K562 treated with DMSO at 1 percent for 12 hours (cell line): Measurements from ENCODE around the gene RSAD2. TPM values are rescaled to one million over a fixed set of nuclear protein-coding genes. Genes with fewer than 3 reads are reported as not detected.

Experiments
- total RNA-seq: library from RNA; unstranded; fragments of 300-600 nt; gene quantifications from 2 replicates; pipeline ENCODE4 v1.2.3, GENCODE V29; 2022; ENCODE audit not compliant: insufficient read depth

RSAD2 gene, protein sequence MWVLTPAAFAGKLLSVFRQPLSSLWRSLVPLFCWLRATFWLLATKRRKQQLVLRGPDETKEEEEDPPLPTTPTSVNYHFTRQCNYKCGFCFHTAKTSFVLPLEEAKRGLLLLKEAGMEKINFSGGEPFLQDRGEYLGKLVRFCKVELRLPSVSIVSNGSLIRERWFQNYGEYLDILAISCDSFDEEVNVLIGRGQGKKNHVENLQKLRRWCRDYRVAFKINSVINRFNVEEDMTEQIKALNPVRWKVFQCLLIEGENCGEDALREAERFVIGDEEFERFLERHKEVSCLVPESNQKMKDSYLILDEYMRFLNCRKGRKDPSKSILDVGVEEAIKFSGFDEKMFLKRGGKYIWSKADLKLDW
- 0.22 and 4.6 TPM in 2 replicates for total RNA-seq

DNA sequence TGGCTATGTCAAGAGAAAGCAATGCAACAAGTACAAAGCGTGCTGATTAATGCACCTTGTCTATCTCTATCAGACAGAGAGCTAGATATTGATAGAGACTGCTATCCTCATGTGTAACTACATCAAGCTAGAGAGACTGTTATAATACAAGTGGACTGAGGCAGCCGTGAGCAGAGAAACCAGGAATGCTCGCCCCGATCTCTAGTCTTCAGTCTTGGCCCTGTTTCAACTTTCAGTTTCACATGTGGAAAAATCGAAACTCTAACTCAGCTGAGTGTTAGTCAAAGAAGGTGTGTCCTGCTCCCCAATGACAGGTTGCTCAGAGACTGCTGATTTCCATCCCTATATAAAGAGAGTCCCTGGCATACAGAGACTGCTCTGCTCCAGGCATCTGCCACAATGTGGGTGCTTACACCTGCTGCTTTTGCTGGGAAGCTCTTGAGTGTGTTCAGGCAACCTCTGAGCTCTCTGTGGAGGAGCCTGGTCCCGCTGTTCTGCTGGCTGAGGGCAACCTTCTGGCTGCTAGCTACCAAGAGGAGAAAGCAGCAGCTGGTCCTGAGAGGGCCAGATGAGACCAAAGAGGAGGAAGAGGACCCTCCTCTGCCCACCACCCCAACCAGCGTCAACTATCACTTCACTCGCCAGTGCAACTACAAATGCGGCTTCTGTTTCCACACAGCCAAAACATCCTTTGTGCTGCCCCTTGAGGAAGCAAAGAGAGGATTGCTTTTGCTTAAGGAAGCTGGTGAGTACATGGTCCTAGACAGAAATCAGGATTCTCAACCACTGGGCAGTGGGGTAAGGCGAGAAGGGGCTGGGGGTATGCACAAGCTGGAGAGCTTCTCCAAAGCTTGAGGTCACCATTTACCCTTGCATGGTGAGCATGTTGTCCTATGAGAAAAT lies at the start of gene RSAD2:
Gene RSAD2 (plus strand): TSS at position 376 of the 903 bp plus-strand sequence. CDS start 24 bp downstream, at position 400.

DNA sequence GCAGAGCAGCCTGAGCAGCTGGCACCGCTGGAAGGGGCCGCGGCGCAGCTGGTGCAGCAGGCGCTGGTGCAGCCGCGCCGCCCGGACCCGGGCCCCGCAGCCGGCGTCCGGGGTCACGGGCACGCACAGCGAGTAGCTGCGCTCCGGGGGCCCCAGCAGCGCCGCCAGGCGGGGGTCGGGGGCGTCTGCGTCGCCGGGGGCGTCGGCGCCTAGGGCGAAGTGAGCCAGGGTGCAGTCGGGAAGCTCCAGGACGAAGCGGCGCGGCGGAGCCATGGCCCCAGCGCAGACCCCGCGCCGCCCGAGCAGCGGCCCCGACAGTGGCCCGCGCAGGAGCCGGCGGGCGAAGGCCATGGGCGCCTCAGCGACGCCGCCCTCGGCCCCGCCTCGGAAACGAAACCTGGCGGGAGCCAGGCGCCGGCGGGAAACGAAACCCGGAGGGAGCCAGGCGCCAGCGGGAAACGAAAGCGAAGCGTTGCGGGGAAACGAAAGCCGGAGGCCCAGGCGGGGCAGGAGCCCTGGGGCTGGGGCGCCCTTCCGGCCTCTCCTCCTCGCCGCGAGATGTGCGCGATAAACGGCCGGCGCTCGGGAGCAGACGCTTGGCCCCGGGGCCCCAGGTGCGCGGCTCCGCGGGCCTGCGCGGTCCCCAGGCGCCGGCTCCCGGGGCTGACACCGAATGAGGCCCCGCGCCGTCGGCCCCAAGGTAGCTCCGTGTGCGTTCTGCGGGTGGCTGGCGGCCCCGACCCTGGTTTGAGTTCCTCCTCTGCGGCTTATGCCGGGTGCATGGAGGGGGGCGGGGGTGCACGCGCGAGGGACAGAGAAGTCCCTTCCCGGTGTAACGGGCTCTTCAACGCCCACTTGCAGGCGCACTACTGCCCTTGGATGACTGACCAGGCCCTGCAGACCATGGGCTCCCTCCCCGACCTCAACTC lies 12.0 kb upstream of the RSAD2 start, which contains the start of gene CMPK2:
Gene CMPK2 (minus strand): TSS at position 562 of the 929 bp plus-strand sequence. CDS start 211 bp downstream, at position 351.

DNA sequence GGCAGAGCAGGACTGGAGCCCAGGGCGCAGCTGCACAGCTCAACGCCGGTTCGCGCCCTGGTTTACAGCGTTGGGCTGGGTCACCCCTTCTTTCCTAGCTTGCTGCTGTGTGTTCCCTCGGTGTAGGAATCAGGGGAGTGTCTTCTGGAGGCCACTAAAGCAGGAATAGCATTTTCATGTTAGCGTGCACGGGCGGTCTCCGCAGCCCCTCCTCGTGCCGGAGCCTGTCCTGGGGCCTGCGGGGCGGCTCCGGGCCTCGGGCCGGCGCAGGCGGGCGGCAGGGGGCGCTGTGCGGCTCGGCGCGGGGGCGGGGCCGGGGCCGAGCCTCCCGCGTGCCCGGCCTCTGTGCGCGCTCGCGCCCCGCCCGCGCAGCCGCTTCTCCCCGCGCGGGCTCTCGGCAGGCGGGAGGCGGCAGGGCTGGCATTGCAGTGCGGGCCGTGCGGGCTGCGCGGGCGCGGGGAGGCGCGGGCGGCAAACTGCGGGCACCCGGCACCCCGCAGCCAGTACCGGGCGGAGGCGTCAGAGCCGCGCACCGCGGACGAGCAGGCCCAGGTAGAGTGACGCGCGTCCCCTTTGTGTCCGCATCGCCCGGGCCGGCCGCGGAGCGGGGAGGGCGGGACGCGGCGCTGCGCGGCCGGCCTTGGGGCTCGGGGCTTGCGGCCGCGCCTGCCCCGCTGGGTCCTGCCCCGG lies 39.6 kb downstream of the RSAD2 start, which contains the start of gene RNF144A:
Gene RNF144A (plus strand): TSS at position 342 of the 690 bp plus-strand sequence. CDS start 79,515 bp downstream, outside the sequence.

Other genes starting within 250 kb of the RSAD2 start
- gene CMPK2, start 11.9 kb upstream of the RSAD2 start, total RNA-seq = 22.3 and 41.6 TPM in 2 replicates
- 5.0 and 16.1 TPM in 2 replicates for gene RNF144A, start 39.6 kb downstream of the RSAD2 start, total RNA-seq